ENCODE results near the gene NDST1. TPM values are rescaled to one million over a fixed set of nuclear protein-coding genes. Genes with fewer than 3 reads are reported as not detected.

Gene NDST1
- total RNA-seq, 1 donor = 104 TPM

DNA sequence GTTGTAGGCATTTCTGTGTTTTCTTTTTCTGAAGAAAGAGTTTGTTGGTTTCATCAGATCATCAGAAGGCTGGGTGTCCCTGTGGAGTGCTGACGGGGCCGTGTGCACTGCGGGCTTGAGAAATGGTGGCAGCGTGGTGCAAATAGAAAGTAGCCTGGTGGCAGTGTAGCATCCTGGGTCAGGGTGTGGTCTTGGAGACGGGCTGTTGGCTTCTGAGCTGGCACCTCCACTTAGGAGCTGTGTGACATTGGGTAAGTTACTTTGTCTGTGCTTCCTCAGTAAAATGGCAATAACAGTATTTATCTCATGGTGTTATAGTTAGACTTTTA lies 10.0 kb upstream of the NDST1 start:
- H3K27me3 ChIP-seq (ENCODE audit: insufficient read depth, low read length) = no peaks in the 10 kb centered on the region
- peak overlapping the region; percentile 55 for H3K4me3 ChIP-seq (ENCODE audit: insufficient read depth, low read length)
- DNase-seq (ENCODE audit: insufficient read length, low spot score, missing footprints) = no peak
- peaks cover 71% of the 10 kb centered on the region for H3K4me1 ChIP-seq (ENCODE audit: insufficient read depth, low read length)
- peak overlapping the region; percentile 94 for H3K27ac ChIP-seq (ENCODE audit: low read depth, low read length)
- H3K4me2 ChIP-seq (ENCODE audit: insufficient read depth, low read length) = peak overlapping the region; percentile 76
- H4K20me1 ChIP-seq (ENCODE audit: insufficient read depth, low read length) = peaks cover 35% of the 10 kb centered on the region
- H2AFZ ChIP-seq (ENCODE audit: low read length) = no peak overlapping the region
- TF ChIP-seq, protein P1, sequence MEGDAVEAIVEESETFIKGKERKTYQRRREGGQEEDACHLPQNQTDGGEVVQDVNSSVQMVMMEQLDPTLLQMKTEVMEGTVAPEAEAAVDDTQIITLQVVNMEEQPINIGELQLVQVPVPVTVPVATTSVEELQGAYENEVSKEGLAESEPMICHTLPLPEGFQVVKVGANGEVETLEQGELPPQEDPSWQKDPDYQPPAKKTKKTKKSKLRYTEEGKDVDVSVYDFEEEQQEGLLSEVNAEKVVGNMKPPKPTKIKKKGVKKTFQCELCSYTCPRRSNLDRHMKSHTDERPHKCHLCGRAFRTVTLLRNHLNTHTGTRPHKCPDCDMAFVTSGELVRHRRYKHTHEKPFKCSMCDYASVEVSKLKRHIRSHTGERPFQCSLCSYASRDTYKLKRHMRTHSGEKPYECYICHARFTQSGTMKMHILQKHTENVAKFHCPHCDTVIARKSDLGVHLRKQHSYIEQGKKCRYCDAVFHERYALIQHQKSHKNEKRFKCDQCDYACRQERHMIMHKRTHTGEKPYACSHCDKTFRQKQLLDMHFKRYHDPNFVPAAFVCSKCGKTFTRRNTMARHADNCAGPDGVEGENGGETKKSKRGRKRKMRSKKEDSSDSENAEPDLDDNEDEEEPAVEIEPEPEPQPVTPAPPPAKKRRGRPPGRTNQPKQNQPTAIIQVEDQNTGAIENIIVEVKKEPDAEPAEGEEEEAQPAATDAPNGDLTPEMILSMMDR (IDR thresholded peaks at IDR 0.05; ENCODE audit: extremely low read depth, low read depth, low read length) = no peak
- peaks cover 47% of the 10 kb centered on the region for H3K36me3 ChIP-seq (ENCODE audit: insufficient read depth, low read length)
- H3K79me2 ChIP-seq (ENCODE audit: insufficient read depth, low read length) = peaks cover 91% of the 10 kb centered on the region
- no peaks in the 10 kb centered on the region for H3K9me3 ChIP-seq (ENCODE audit: low read depth, low read length)

- H3K27ac ChIP-seq (ENCODE audit: low read depth, low read length) = peak overlapping the region; percentile 94
- no peaks in the 10 kb centered on the region for H3K27me3 ChIP-seq (ENCODE audit: insufficient read depth, low read length)
- peaks cover 73% of the 10 kb centered on the region for H3K4me1 ChIP-seq (ENCODE audit: insufficient read depth, low read length)
- H3K9me3 ChIP-seq (ENCODE audit: low read depth, low read length) = no peaks in the 10 kb centered on the region
- peak; percentile 55 for DNase-seq (ENCODE audit: insufficient read length, low spot score, missing footprints)
- peak overlapping the region; percentile 76 for H3K4me2 ChIP-seq (ENCODE audit: insufficient read depth, low read length)
- H3K79me2 ChIP-seq (ENCODE audit: insufficient read depth, low read length) = peaks cover 93% of the 10 kb centered on the region
- H3K4me3 ChIP-seq (ENCODE audit: insufficient read depth, low read length) = peak overlapping the region; percentile 55
- TF ChIP-seq, protein P1 (IDR thresholded peaks at IDR 0.05; ENCODE audit: extremely low read depth, low read depth, low read length) = no peak
- H3K36me3 ChIP-seq (ENCODE audit: insufficient read depth, low read length) = peaks cover 47% of the 10 kb centered on the region
- H2AFZ ChIP-seq (ENCODE audit: low read length) = no peak overlapping the region
- peaks cover 34% of the 10 kb centered on the region for H4K20me1 ChIP-seq (ENCODE audit: insufficient read depth, low read length)
Observed at GRCh38 chr5:150498501-150498900, 9.4 kb upstream of the NDST1 start.

- Histone ChIP-seq H3K4me3 (ENCODE audit: insufficient read depth, low read length) (peak overlapping the region; percentile 55), H3K79me2 (ENCODE audit: insufficient read depth, low read length) (peaks cover 93% of the 10 kb centered on the region), H4K20me1 (ENCODE audit: insufficient read depth, low read length) (peaks cover 38% of the 10 kb centered on the region), H3K27ac (ENCODE audit: low read depth, low read length) (peak overlapping the region; percentile 94), H3K36me3 (ENCODE audit: insufficient read depth, low read length) (peaks cover 47% of the 10 kb centered on the region), H3K27me3 (ENCODE audit: insufficient read depth, low read length) (no peaks in the 10 kb centered on the region), H2AFZ (ENCODE audit: low read length) (no peak overlapping the region), H3K4me2 (ENCODE audit: insufficient read depth, low read length) (peak overlapping the region; percentile 76), H3K9me3 (ENCODE audit: low read depth, low read length) (no peaks in the 10 kb centered on the region), H3K4me1 (ENCODE audit: insufficient read depth, low read length) (peaks cover 77% of the 10 kb centered on the region)
- TF ChIP-seq, protein P1 (IDR thresholded peaks at IDR 0.05; ENCODE audit: extremely low read depth, low read depth, low read length) = no peak
- peak; percentile 17 for DNase-seq (ENCODE audit: insufficient read length, low spot score, missing footprints)
Observed at GRCh38 chr5:150498971-150499370, 9.0 kb upstream of the NDST1 start.

GRCh38 chr5:150499437-150499956 lies 8.4 kb upstream of the NDST1 start:
- Histone ChIP-seq H3K4me1 (ENCODE audit: insufficient read depth, low read length) (peaks cover 82% of the 10 kb centered on the region), H3K36me3 (ENCODE audit: insufficient read depth, low read length) (peaks cover 44% of the 10 kb centered on the region), H3K79me2 (ENCODE audit: insufficient read depth, low read length) (peaks cover 93% of the 10 kb centered on the region), H3K9me3 (ENCODE audit: low read depth, low read length) (no peaks in the 10 kb centered on the region), H2AFZ (ENCODE audit: low read length) (no peak overlapping the region), H3K4me2 (ENCODE audit: insufficient read depth, low read length) (no peak overlapping the region), H3K4me3 (ENCODE audit: insufficient read depth, low read length) (no peak overlapping the region), H4K20me1 (ENCODE audit: insufficient read depth, low read length) (peaks cover 42% of the 10 kb centered on the region), H3K27ac (ENCODE audit: low read depth, low read length) (peak overlapping the region; percentile 34), H3K27me3 (ENCODE audit: insufficient read depth, low read length) (no peaks in the 10 kb centered on the region)
- TF ChIP-seq, protein P1 (IDR thresholded peaks at IDR 0.05; ENCODE audit: extremely low read depth, low read depth, low read length) = no peak
- DNase-seq (ENCODE audit: insufficient read length, low spot score, missing footprints) = no peak

Measured in osteoblast (primary cell).